Glutamatergic neuron (in vitro differentiated cells): Measurements from ENCODE around the gene CARD9. TPM values are rescaled to one million over a fixed set of nuclear protein-coding genes. Genes with fewer than 3 reads are reported as not detected.
"Not testable (repeated sequence)": the region's sequence is repeated elsewhere in the genome, so short reads cannot be mapped to it uniquely, and the experiment has no call there.

ENCODE experiments used
- DNase-seq: peaks from one replicate; pipeline ENCODE4 v3.0.0; 2022
- H3K27ac Mint-ChIP-seq: one replicate; pipeline ENCODE4 v1.8.0; 2020; ENCODE audit warnings: mild to moderate bottlenecking, mixed read lengths, inconsistent platforms; ENCODE audit not compliant: unreplicated experiment
- H3K27me3 Mint-ChIP-seq: one replicate; pipeline ENCODE4 v1.8.0; 2020; ENCODE audit warnings: mild to moderate bottlenecking, moderate library complexity, mixed read lengths, inconsistent platforms; ENCODE audit not compliant: unreplicated experiment
- H3K36me3 Mint-ChIP-seq: one replicate; pipeline ENCODE4 v1.8.0; 2020; ENCODE audit warnings: mild to moderate bottlenecking, mixed read lengths, inconsistent platforms; ENCODE audit not compliant: unreplicated experiment
- H3K4me1 Mint-ChIP-seq: one replicate; pipeline ENCODE4 v1.8.0; 2020; ENCODE audit warnings: mild to moderate bottlenecking, low read depth, mixed read lengths, inconsistent platforms; ENCODE audit not compliant: unreplicated experiment
- H3K4me3 Mint-ChIP-seq: one replicate; pipeline ENCODE4 v1.8.0; 2020; ENCODE audit warnings: mild to moderate bottlenecking, mixed read lengths, inconsistent platforms; ENCODE audit not compliant: unreplicated experiment
- H3K9me3 Mint-ChIP-seq: one replicate; pipeline ENCODE4 v1.8.0; 2020; ENCODE audit warnings: mild to moderate bottlenecking, moderate library complexity, mixed read lengths, inconsistent platforms; ENCODE audit not compliant: unreplicated experiment
- total RNA-seq: library from RNA; stranded (reverse); fragmentation: NEBNext Ultra II Directional; extraction: Animal tissue kit (Norgen Biotek cat#: 25700); gene quantifications from one replicate; pipeline ENCODE4 v1.2.1, GENCODE V29; 2021; ENCODE audit not compliant: unreplicated experiment
- TF ChIP-seq, protein P1 (sequence below): fragments of 200-600 bp; sonication (generic); IDR thresholded peaks from one replicate; pipeline ENCODE4 v1.5.0; 2021; ENCODE audit not compliant: partially characterized antibody, unreplicated experiment

Gene CARD9
- total RNA-seq, 1 donor from 2014 or later = 4.1 TPM

DNA sequence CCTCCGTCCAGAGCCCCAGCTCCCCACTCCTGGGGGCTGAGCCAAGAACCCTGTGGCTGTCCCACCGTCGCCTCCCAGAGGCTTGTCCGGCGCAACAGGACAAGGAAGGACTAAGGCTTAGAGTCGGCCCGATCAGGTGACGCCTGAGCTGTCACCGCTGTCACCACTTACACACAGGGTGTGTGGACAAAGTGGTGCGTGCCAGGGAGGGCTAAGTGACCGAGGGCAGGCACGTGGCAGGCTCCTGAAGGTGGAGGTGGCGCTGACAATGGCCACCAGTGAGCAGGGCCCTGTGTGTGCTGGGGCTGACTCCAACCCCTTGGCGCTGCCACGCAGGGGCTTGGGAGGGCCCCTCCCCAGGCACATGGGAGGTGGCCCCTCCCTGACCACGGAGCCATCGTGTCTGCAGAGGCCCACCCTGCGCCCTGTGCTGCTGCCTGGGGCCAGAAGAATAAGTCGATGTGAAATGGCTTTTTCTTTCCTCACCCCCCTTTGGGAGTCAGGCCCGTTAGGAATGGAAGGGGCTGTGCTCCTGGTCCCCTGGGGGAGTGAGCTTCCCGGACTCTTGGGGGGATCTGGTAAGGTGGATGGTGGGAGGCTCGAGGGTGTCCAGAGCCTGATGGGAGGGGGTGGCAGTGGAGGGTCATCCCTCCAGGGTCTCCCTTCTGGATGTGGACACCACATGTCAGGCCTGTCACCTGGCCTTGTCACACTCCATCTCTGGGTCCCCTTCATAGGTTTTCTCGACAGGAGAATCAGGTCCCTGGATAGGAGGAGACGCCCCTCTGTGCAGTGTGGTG lies 48.8 kb downstream of the CARD9 start:
- Mint-ChIP-seq H3K27ac (no peak overlapping the region), H3K4me1 (peaks cover 7% of the 10 kb centered on the region), H3K36me3 (peaks cover 5% of the 10 kb centered on the region), H3K27me3 (peaks cover 10% of the 10 kb centered on the region), H3K9me3 (peaks cover 6% of the 10 kb centered on the region), H3K4me3 (no peak overlapping the region)
- TF ChIP-seq, protein P1, sequence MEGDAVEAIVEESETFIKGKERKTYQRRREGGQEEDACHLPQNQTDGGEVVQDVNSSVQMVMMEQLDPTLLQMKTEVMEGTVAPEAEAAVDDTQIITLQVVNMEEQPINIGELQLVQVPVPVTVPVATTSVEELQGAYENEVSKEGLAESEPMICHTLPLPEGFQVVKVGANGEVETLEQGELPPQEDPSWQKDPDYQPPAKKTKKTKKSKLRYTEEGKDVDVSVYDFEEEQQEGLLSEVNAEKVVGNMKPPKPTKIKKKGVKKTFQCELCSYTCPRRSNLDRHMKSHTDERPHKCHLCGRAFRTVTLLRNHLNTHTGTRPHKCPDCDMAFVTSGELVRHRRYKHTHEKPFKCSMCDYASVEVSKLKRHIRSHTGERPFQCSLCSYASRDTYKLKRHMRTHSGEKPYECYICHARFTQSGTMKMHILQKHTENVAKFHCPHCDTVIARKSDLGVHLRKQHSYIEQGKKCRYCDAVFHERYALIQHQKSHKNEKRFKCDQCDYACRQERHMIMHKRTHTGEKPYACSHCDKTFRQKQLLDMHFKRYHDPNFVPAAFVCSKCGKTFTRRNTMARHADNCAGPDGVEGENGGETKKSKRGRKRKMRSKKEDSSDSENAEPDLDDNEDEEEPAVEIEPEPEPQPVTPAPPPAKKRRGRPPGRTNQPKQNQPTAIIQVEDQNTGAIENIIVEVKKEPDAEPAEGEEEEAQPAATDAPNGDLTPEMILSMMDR = no peak
- no peak for DNase-seq

DNA sequence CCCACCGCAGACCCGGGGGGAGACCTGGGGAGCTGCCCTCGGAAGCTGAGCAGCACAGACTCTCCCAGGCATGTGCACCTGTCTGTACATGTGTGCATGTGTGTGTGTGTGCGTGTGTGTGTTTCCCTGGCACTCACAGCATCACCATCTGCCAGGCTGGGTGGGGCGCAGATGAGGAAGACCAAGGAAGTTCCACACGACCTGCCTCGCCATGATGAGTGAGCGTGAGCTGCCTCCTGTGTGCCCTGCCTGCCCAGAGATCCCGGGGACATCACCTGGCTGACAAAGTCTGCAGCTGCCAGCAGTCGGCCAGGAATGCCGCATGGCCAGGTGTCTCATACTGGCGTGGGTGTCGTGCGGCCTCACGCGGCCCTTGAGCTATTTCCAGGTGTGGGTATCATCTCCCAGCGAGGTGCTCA lies 50.1 kb downstream of the CARD9 start:
- H3K27me3 Mint-ChIP-seq = peaks cover 8% of the 10 kb centered on the region
- H3K36me3 Mint-ChIP-seq = peaks cover 5% of the 10 kb centered on the region
- H3K4me3 Mint-ChIP-seq = no peak overlapping the region
- H3K9me3 Mint-ChIP-seq = peaks cover 5% of the 10 kb centered on the region
- no peak overlapping the region for H3K27ac Mint-ChIP-seq
- no peak for DNase-seq
- TF ChIP-seq, protein P1 = no peak
- peaks cover 5% of the 10 kb centered on the region for H3K4me1 Mint-ChIP-seq

DNA sequence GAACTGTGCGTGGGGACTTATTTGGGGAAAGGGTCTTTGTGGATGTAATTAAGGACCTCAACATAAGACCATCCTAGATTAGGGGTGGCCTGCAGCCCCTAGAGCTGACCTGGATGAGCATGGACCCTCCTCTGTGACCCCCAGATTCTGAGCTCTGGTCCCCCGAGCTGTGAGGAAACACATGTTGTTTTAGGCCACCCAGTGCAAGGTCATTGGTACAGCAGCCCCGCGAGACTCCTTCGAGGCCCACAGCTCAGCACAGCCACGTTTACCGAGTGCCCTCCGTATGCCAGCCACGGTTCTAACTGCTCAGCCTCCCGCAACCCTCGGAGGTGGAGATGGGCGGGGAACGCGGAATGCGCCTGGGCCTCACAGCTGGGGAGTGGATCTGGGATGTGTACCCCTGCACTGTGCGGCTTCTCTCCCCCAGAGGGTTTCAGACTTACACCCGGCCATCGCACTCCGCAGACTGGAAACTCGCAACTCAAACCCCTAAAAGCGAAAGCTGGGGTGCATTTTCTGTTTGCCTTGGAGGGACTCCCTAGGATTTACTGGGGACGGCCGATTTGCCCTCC lies 50.6 kb downstream of the CARD9 start:
- Mint-ChIP-seq H3K27ac (no peak overlapping the region), H3K36me3 (peaks cover 5% of the 10 kb centered on the region), H3K9me3 (peaks cover 5% of the 10 kb centered on the region), H3K27me3 (peaks cover 8% of the 10 kb centered on the region), H3K4me1 (peaks cover 5% of the 10 kb centered on the region), H3K4me3 (no peak overlapping the region)
- DNase-seq = no peak
- TF ChIP-seq, protein P1 = no peak

DNA sequence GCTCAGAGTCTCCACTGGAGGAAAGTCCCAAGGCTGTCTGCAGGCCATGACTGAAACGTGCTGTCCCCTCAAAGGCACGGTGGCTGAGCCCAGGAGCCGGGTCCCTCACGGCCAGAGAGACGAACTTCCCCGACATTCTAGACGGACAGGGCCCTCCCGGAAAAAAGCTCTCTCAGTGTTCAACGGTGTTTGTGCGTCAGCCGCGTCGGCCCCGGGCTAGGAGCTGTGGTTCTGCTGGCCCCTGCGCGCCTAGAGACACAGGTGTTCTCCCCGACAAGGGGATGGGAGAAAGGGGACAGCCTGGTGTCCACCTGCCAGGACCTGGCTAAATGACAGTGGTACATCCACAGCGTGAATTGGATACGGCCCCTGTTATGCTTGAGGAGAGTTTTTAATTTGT lies 51.9 kb downstream of the CARD9 start:
- no peak for DNase-seq
- Mint-ChIP-seq H3K36me3 (peaks cover 7% of the 10 kb centered on the region), H3K9me3 (peaks cover 6% of the 10 kb centered on the region), H3K27me3 (peaks cover 10% of the 10 kb centered on the region), H3K4me1 (peaks cover 12% of the 10 kb centered on the region), H3K27ac (no peak overlapping the region), H3K4me3 (no peak overlapping the region)
- TF ChIP-seq, protein P1 = no peak

DNA sequence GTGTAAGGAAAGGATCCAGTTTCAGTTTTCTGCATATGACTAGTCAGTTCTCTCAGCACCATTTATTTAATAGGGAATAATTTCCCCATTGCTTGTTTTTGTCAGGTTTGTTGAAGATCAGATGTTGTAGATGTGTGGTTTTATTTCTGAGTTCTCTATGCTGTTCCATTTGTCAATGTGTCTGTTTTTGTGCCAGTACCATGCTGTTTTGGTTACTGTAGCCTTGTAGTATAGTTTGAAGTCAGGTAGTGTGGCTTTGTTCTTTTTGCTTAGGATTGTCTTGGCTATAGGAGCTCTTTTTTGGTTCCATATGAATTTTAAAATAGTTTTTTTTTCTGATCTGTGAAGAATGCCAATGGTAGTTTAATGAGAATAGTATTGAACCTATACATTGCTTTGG lies 52.5 kb downstream of the CARD9 start:
- DNase-seq = not testable (repeated sequence)
- H3K36me3 Mint-ChIP-seq = peaks cover 13% of the 10 kb centered on the region

DNA sequence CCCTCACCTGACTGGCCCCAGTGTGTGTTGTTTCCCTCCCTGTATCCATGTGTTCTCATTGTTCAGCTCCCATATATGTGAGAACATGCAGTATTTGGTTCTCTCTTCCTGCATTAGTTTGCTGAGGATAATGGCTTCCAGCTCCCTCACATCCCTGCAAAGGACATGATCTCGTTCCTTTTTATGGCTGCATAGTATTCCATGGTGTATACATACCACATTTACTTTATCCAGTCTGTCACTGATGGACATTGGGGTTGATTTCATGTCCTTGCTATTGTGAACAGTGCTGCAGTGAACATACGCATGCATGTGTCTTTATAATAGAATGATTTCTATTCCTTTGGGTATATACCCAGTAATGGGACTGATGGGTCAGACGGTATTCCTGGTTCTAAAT lies 53.5 kb downstream of the CARD9 start:
- Mint-ChIP-seq H3K27me3 (peaks cover 19% of the 10 kb centered on the region), H3K4me1 (peaks cover 19% of the 10 kb centered on the region), H3K36me3 (peaks cover 22% of the 10 kb centered on the region), H3K9me3 (peaks cover 21% of the 10 kb centered on the region)
- not testable (repeated sequence) for H3K27ac Mint-ChIP-seq, DNase-seq, H3K4me3 Mint-ChIP-seq

More for the DNA sequence above, 52.5 kb downstream of the CARD9 start:
- Mint-ChIP-seq H3K9me3 (peaks cover 12% of the 10 kb centered on the region), H3K4me1 (peaks cover 18% of the 10 kb centered on the region), H3K27me3 (peaks cover 13% of the 10 kb centered on the region)
- not testable (repeated sequence) for H3K27ac Mint-ChIP-seq, H3K4me3 Mint-ChIP-seq

DNA sequence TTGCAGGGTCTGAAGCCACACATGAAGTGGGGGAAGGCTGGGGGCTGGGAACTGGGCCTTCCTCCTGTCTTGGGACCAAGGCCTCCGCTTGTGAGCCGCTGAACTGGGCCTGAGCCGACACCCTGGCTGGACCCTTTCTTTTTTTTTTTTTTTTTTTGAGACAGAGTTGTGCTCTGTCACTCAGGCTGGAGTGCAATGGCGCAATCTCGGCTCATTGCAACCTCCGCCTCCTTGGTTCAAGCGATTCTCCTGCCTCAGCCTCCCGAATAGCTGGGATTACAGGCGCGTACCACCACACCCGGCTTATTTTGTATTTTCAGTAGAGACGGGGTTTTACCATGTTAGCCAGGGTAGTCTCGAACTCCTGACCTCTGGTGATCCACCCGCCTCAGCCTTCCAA lies 54.2 kb downstream of the CARD9 start:
- not testable (repeated sequence) for H3K4me3 Mint-ChIP-seq, H3K27ac Mint-ChIP-seq, DNase-seq
- peaks cover 22% of the 10 kb centered on the region for H3K27me3 Mint-ChIP-seq
- peaks cover 19% of the 10 kb centered on the region for H3K4me1 Mint-ChIP-seq
- peaks cover 27% of the 10 kb centered on the region for H3K9me3 Mint-ChIP-seq
- peaks cover 28% of the 10 kb centered on the region for H3K36me3 Mint-ChIP-seq
